SIG-M5 treated with dmso at 0.1 percent for 504 hours (cell line): ENCODE data around the gene HK3.
A peak's percentile ranks its signal among the peaks of the same experiment; 100 is the strongest.

Experiments
- DNase-seq: peaks from one replicate; lab custom pipeline; 2025; ENCODE audit not compliant: unreplicated experiment; lab: John Stamatoyannopoulos, UW

The HK3 gene

GRCh38 chr5:176899296-176899891, at the start of gene HK3:
Gene HK3 (minus strand): TSS chr5:176899346. CDS start chr5:176896159, 3,187 bp downstream.
- peak; percentile 89 for DNase-seq

GRCh38 chr5:176948458-176948857, 49.3 kb upstream of the HK3 start:
- DNase-seq, result no peak

GRCh38 chr5:176947847-176948246, 48.7 kb upstream of the HK3 start:
- no peak for DNase-seq

- DNase-seq, result no peak
Measured at GRCh38 chr5:176944268-176944667, 45.1 kb upstream of the HK3 start.

- no peak for DNase-seq
Measured at GRCh38 chr5:176943816-176944215, 44.7 kb upstream of the HK3 start.

GRCh38 chr5:176941951-176942350, 42.8 kb upstream of the HK3 start:
- no peak for DNase-seq

GRCh38 chr5:176938472-176938871, 39.3 kb upstream of the HK3 start:
- DNase-seq, result no peak

- DNase-seq, result no peak
Measured at GRCh38 chr5:176935017-176935416, 35.9 kb upstream of the HK3 start.

- no peak for DNase-seq
Measured at GRCh38 chr5:176934309-176934930, 35.3 kb upstream of the HK3 start.

- DNase-seq, result no peak
Measured at GRCh38 chr5:176929654-176930053, 30.5 kb upstream of the HK3 start.

- no peak for DNase-seq
Measured at GRCh38 chr5:176927562-176927961, 28.4 kb upstream of the HK3 start.

GRCh38 chr5:176922817-176923216, 23.7 kb upstream of the HK3 start:
- DNase-seq, result no peak

GRCh38 chr5:176921714-176922113, 22.6 kb upstream of the HK3 start:
- no peak for DNase-seq

GRCh38 chr5:176918613-176919012, 19.5 kb upstream of the HK3 start:
- no peak for DNase-seq

GRCh38 chr5:176916337-176916736, 17.2 kb upstream of the HK3 start:
- no peak for DNase-seq

GRCh38 chr5:176915906-176916305, 16.8 kb upstream of the HK3 start:
- DNase-seq, result no peak

GRCh38 chr5:176912115-176912514, 13.0 kb upstream of the HK3 start:
- no peak for DNase-seq

- peak; percentile 59 for DNase-seq
Measured at GRCh38 chr5:176908675-176909368, 9.7 kb upstream of the HK3 start.

GRCh38 chr5:176906796-176907195, 7.7 kb upstream of the HK3 start:
- no peak for DNase-seq

- DNase-seq, result no peak
Measured at GRCh38 chr5:176906126-176906525, 7.0 kb upstream of the HK3 start.

GRCh38 chr5:176904276-176904675, 5.1 kb upstream of the HK3 start:
- DNase-seq, result no peak

GRCh38 chr5:176902911-176903664, 3.9 kb upstream of the HK3 start:
- no peak for DNase-seq
